GM18870 (cell line): ENCODE results near the gene LRRC36.

Experiments
- ATAC-seq: cut with Tn5 transposase; IDR thresholded peaks from one replicate; pipeline ENCODE4 v1.9.1; 2021; ENCODE audit warnings: moderate library complexity; ENCODE audit not compliant: unreplicated experiment

LRRC36 gene

GRCh38 chr16:67388191-67388590 is 61.6 kb downstream of the LRRC36 start:
- ATAC-seq: no peak

DNA sequence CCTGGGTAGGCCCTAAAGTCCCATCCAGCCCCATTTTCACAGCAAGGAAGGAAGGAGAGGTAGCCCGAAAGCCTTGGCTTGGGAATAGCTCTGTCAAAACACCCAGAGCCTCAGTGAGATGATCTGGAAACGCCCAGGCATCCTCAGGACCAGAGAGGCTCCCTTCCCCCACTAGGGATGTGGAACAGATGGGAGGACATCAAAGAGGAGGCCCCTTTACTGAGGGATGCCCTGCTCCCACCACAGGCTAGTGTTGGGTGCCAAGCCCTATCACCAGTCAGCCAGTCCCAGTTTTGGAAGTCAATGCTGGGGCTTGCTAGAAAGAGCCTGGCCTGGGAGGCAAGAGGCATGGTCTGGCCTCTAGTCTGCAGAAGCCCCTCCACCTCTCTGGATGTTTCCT is 62.0 kb downstream of the LRRC36 start:
- no peak for ATAC-seq

- ATAC-seq: no peak
Observed at GRCh38 chr16:67389911-67390815, 63.5 kb downstream of the LRRC36 start.

DNA sequence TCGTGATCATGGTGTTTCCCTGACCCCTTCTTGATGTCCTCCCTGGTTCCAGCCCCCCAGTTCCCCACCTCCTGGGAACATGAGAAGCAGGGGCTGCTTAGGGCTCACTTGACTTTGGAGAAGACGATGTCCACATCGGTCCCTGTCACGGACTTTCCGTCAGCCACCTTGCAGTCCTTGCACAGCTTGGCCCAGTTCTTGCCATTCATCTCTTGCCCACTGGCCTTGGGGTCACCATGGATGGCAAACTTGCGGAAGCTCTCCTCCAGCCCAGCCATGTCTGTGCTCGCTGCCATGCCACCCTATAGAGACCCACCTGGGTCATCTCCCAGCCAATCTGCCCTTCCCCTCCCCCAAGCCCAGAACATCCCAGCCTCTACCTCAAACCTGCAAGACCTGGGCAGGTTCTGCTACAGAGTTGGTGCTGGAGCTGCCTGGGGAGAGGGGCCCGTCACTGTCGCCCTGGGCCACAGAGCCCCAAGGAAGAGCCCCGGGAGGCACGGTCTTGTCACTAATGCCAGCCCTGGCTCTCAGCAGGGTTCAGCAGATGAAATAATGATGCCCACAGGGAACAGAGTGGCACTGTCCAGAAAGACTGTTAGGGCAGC is 64.3 kb downstream of the LRRC36 start:
- ATAC-seq: no peak

- ATAC-seq: no peak
Observed at GRCh38 chr16:67391424-67392300, 65.0 kb downstream of the LRRC36 start.

DNA sequence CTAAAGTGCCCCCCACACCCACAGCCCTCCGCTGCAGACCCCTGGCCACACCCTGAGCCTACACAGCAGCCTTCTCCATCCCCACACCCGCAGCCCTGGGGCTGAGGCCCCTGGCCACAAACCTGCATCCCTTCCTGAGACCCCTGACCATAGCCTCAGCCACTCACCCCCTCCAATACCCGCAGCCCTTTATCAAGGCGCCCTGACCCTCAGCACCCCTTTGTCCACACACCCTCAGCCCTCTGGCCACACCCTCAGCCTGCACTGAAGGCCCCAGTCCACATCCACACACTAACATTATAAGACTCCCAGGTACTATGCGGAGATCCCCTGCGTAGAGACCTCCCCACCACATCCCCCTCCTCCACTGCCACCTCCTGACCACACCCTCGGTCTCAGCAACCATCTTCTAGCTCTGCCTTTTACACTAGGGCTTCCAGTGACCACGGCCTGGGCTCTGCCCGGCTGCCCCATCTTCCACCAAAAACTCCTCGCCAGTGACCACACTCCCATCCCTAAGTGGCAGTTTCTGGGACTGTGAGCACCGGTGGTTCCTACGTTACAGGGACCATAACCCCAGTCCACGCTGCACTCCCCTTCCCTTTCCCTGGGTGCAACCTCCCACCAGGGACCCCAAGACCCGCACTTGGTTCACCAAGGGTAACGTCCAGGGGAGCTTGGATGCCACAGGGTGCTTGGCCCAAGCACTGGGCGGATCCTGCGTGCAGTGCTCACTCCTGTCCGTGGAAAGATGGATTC is 65.9 kb downstream of the LRRC36 start:
- ATAC-seq: no peak

DNA sequence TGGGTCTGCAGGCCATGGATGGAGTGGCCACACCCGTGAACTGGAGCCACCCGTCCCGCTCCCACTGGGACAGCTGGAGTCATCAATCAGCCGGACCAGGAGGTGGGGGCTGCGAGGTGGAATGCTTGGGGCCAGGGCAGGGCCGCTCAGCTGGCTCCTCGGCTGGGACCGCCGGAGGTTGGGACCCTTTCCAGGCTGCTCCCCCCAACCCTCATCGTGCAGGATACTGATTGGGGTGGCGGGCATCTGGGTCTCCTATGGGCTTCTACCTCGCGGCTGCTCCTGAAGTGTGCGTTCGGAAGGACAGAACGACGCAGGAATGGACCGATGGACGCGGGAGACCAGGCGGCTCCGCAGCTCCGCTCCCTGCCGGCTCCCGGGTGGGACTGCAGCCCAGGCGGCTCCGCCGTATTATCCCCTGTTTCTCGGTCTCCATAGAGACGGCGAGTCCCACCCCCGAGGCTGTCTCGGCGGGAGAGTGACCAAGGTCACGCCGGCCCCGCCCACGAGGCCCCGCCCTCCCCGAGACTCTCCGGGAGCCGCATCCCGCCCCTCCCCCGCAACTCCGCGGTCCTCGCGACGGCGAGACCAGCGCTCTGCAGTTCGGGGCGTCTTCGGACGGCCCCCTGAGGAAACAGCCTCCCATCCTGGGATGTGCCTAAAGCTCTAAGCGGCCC is 66.6 kb downstream of the LRRC36 start, which contains the start of gene TPPP3:
TSS of gene TPPP3 (minus strand) at position 388 of the 677 bp plus-strand sequence. CDS start 2,387 bp downstream, outside the sequence.
- ATAC-seq: no peak

DNA sequence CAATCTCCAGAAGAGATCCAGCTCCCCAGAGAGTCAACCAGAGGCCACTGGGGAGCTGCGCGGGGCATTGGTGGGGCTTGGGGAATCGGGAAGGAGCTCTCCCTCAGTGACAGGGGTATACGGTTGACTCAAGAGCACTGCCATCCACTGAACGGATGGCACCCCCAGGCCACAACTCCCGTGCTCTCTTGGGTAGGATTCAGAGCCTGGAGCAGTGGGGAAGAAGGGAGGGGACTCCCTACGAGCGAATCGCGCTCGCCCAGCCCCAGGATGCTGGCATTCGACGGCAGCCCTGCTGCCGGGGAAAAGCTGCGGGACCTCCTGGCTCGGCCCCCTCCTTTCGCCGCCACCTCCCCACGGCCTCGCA is 67.2 kb downstream of the LRRC36 start:
- ATAC-seq: no peak

DNA sequence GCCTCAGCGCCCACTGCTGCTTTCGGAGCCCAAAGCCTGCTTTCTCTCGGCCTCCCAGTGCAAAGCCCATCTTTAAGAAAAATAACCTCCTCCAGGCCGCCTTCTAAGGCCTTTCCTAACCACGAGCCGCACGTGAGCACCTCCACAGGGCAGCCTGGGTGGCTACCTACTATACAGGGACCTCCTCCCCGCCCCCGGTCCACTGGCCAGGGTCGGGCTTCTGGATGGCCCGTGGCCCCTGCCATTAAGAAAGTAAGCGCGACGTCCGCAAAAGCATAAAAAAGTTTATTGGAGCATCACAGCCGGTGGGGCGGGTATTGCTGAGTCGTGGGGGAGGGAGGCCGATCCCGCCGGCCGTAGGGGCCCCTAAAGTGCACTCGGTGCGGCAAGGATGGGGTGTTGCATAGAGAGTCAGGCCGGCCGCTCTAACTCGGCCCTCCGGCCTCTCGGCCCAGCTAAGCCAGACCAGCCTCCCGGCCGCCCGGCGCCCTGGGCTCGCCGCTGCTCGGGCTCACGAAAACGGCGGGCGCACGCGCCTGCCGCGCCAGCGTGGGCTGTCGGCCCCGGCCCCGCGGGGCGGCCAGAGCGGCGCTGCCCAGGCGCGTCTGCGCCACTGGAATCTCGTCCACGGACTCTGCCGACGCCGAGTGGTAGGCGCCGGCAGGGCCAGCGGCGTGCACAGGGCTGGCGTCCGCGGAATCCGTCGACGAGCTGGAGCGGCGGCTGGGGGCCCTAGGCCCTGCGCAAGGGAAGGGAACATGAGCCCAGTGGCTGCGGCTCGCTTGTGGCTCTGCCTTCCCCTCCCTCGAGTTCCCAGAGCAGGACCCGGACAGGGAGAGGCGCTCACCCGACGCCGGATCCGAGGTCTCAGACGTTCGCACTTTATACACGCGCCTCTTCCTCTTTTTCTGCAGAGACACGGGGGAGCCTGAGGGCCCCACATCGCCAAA is 67.8 kb downstream of the LRRC36 start:
- ATAC-seq: no peak

DNA sequence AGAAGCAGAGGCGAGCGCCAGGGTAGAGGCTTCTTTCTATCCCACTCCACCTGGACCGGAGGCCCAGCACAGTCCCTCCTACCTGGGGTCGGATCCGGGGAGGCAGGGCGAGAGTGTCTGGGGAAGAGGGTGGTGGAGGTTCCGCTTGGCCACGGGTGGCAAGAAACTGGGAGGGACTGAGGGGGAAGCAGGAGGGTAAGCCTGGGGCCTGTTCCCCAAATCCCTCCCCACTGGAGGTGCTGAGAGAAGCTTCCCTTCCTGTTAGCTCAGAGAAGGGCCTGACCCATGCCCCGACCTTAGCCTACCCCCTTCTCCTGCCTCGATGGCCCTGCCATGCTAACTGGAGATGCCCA is 68.5 kb downstream of the LRRC36 start:
- no peak for ATAC-seq

GRCh38 chr16:67395458-67396158 is 69.0 kb downstream of the LRRC36 start:
- ATAC-seq: no peak

- no peak for ATAC-seq
Observed at GRCh38 chr16:67396159-67397035, 69.8 kb downstream of the LRRC36 start.

- ATAC-seq: no peak
Observed at GRCh38 chr16:67397036-67397801, 70.6 kb downstream of the LRRC36 start.

GRCh38 chr16:67397812-67398545 is 71.4 kb downstream of the LRRC36 start:
- no peak for ATAC-seq

DNA sequence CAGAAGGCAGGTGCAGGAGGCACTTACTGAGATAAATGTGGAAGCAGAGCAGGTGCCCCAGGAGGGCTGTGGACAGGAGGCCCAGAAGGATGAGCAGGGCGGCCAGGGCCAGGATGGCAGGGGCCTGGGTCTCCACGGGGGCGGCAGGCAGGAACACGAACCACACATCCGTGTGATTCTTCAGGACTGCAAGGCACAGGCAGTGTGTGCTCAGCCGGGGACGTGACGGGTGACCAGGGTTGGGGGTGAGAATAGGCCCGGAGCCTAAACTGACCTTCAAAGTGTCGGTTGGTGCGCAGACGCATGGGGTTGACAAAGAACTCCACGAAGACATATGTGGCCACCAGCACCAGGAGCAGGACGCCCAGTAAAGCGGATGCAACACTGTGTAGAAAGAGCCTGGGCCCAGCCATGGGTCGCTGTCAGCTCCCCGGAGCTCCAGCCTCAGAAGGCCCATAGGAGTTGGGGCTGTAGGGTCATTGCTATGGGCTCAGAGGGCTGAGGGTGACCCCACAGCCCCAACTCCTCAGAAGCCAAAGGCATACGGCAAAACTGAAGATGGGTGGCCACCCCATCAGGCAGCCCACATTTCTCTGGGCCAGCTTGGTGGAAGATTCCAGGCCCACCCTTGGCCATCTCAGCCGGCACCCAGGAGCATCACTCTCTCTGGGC is 72.1 kb downstream of the LRRC36 start:
- ATAC-seq: no peak
